Loucy (cell line): ENCODE results near the gene BTBD16.

Experiments used
- H2AFZ ChIP-seq: fragments of 200-600 bp; sonication (generic); 2 replicates; pipeline ENCODE4 v1.6.0; 2016; ENCODE audit warnings: antibody characterized with exemption, mild to moderate bottlenecking, low read length, moderate library complexity
- H3F3A ChIP-seq: fragments of 200-600 bp; 2 replicates; pipeline ENCODE4 v1.6.0; 2016; ENCODE audit warnings: antibody characterized with exemption, low read depth, mild to moderate bottlenecking
- H3K27me3 ChIP-seq: fragments of 200-600 bp; sonication (generic); 2 replicates; pipeline ENCODE4 v1.6.1; 2014; ENCODE audit warnings: low read length, mild to moderate bottlenecking; ENCODE audit not compliant: insufficient read depth, poor library complexity, severe bottlenecking
- H3K36me3 ChIP-seq: fragments of 200-600 bp; sonication (generic); 2 replicates; pipeline ENCODE4 v1.6.1; 2016; ENCODE audit warnings: low read length; ENCODE audit not compliant: insufficient read depth
- H3K4me1 ChIP-seq: fragments of 200-600 bp; sonication (generic); 2 replicates; pipeline ENCODE4 v1.5.1; 2014; ENCODE audit warnings: low read length, mild to moderate bottlenecking; ENCODE audit not compliant: insufficient read depth, poor library complexity, severe bottlenecking
- H3K4me2 ChIP-seq: fragments of 200-600 bp; sonication (generic); 2 replicates; pipeline ENCODE4 v1.6.0; 2014; ENCODE audit warnings: antibody characterized with exemption, low read length, low read depth, mild to moderate bottlenecking; ENCODE audit not compliant: poor library complexity, severe bottlenecking
- H3K4me3 ChIP-seq: fragments of 200-600 bp; sonication (generic); 2 replicates; pipeline ENCODE4 v1.5.1; 2014; ENCODE audit warnings: low read length, mild to moderate bottlenecking, mixed read lengths; ENCODE audit not compliant: poor library complexity, severe bottlenecking
- H3K79me2 ChIP-seq: fragments of 200-600 bp; sonication (generic); 2 replicates; pipeline ENCODE4 v1.6.1; 2014; ENCODE audit warnings: low read length; ENCODE audit not compliant: insufficient read depth
- H3K9ac ChIP-seq: fragments of 200-600 bp; sonication (generic); 2 replicates; pipeline ENCODE4 v1.6.0; 2014; ENCODE audit warnings: mild to moderate bottlenecking, low read depth, low read length, moderate library complexity; ENCODE audit not compliant: poor library complexity, severe bottlenecking
- H3K9me2 ChIP-seq: fragments of 200-600 bp; sonication (generic); replicated peaks from 2 replicates; pipeline ENCODE4 v1.6.1; 2016; ENCODE audit warnings: low read depth, low read length, mixed read lengths
- H3K9me3 ChIP-seq: fragments of 200-600 bp; sonication (generic); 2 replicates; pipeline ENCODE4 v1.6.1; 2014; ENCODE audit warnings: mild to moderate bottlenecking, antibody characterized with exemption, low read length, low read depth; ENCODE audit not compliant: insufficient read depth
- H4K20me1 ChIP-seq: fragments of 200-600 bp; sonication (generic); 2 replicates; pipeline ENCODE4 v1.6.0; 2014; ENCODE audit warnings: antibody characterized with exemption, low read length, mild to moderate bottlenecking; ENCODE audit not compliant: insufficient read depth, poor library complexity, severe bottlenecking
- EZH2phosphoT487 ChIP-seq: fragments of 200-600 bp; IDR thresholded peaks from 2 replicates; pipeline ENCODE4 v1.6.1; 2018; ENCODE audit warnings: antibody characterized with exemption, mild to moderate bottlenecking, moderate library complexity, borderline replicate concordance
- TF ChIP-seq, protein P1 (sequence below): fragments of 200-600 bp; sonication (generic); conservative IDR thresholded peaks from 2 replicates; pipeline ENCODE4 v1.5.1; 2014; ENCODE audit warnings: mild to moderate bottlenecking, antibody characterized with exemption, low read length

BTBD16 gene

DNA sequence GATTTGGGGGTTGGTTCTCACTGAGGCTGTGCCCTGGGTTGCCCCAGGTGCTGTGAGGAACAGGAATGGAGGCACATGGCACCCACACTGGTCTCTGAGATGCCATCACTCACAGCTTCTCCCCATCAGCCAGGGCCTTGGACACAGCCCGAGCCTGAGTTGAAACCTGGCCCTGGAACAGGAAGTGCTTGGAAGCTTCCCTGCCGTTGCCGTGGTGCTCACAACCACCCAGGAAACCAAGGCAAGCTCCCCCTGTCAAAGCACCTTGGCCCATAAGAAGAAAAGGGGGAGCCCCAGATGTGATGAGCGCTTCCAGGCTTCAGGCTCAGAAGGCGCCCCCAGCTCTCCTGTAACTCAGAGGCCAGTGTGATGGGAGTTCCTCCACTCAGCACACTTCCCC, at the start of gene BTBD16:
Gene BTBD16, plus strand, starts transcription at position 221 of the 400 bp plus-strand sequence. CDS start 3,786 bp downstream, outside the sequence.
- H3K4me3 ChIP-seq, result no peak within 1 kb of the TSS
- H3K9ac ChIP-seq, result no peak within 1 kb of the TSS
- H3K79me2 ChIP-seq, result no peaks in the 10 kb centered on the region
- H3K36me3 ChIP-seq, result no peaks in the 10 kb centered on the region
- no peaks in the 10 kb centered on the region for H3K4me1 ChIP-seq
- no peak within 1 kb of the TSS for H3K4me2 ChIP-seq
- TF ChIP-seq, protein P1, sequence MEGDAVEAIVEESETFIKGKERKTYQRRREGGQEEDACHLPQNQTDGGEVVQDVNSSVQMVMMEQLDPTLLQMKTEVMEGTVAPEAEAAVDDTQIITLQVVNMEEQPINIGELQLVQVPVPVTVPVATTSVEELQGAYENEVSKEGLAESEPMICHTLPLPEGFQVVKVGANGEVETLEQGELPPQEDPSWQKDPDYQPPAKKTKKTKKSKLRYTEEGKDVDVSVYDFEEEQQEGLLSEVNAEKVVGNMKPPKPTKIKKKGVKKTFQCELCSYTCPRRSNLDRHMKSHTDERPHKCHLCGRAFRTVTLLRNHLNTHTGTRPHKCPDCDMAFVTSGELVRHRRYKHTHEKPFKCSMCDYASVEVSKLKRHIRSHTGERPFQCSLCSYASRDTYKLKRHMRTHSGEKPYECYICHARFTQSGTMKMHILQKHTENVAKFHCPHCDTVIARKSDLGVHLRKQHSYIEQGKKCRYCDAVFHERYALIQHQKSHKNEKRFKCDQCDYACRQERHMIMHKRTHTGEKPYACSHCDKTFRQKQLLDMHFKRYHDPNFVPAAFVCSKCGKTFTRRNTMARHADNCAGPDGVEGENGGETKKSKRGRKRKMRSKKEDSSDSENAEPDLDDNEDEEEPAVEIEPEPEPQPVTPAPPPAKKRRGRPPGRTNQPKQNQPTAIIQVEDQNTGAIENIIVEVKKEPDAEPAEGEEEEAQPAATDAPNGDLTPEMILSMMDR, result no peak
- no peak for TF ChIP-seq EZH2phosphoT487
- no peak within 1 kb of the TSS for H2AFZ ChIP-seq
- no peaks in the 10 kb centered on the region for H3F3A ChIP-seq
- no peaks in the 10 kb centered on the region for H3K9me3 ChIP-seq
- no peaks in the 10 kb centered on the region for H3K27me3 ChIP-seq
- no peaks in the 10 kb centered on the region for H4K20me1 ChIP-seq
- no peaks in the 10 kb centered on the region for H3K9me2 ChIP-seq

DNA sequence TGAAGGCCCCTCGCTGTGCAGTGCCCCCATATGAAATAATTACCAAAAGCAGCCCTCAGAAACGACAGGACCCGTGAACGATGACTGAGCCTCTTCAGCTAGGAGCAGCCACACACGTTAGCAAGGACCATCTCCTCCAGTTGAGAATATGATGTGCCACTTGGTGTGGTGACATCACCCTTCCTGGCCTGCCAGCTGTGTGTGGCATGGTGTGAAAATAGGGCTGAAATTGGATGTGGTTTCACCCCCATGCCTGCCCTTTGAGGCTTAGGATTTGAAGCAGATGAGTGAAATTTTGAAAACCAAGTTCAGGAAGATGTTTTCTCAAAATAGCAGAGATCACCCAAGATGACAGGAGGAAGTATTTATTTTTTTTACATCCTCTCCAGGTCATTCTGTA, 49.1 kb upstream of the BTBD16 start:
- Histone ChIP-seq H3K4me1 (no peaks in the 10 kb centered on the region), H3K27me3 (no peaks in the 10 kb centered on the region), H4K20me1 (no peaks in the 10 kb centered on the region), H3K4me3 (no peak overlapping the region), H3K36me3 (no peaks in the 10 kb centered on the region), H3F3A (no peaks in the 10 kb centered on the region), H3K79me2 (no peaks in the 10 kb centered on the region), H3K9me3 (no peaks in the 10 kb centered on the region), H3K9me2 (no peaks in the 10 kb centered on the region), H3K9ac (no peak overlapping the region), H3K4me2 (no peak overlapping the region), H2AFZ (no peak overlapping the region)
- TF ChIP-seq, protein P1, result no peak
- no peak for TF ChIP-seq EZH2phosphoT487

DNA sequence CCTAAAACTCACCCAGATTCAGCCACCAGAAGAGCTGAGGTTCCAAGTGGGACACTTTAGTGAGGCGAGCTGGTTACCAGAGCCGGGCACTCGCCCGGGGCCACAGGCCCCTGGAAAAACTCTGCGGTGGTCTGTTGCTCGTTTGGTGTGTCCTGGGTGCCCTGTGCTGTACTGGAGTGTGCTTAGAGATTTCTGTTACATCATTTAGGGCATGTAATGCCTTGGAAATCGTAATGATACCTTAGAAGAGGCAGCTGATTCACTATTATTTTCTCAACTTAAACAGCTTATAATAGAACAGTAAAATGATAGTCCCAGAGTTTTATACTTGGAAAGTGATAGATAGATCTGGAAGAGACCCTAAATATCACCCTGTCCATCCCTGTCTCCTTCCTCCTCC, 48.5 kb upstream of the BTBD16 start:
- H2AFZ ChIP-seq, result no peak overlapping the region
- no peaks in the 10 kb centered on the region for H3K79me2 ChIP-seq
- no peak overlapping the region for H3K9ac ChIP-seq
- H3K36me3 ChIP-seq, result no peaks in the 10 kb centered on the region
- H3K4me3 ChIP-seq, result no peak overlapping the region
- no peaks in the 10 kb centered on the region for H3K9me3 ChIP-seq
- no peaks in the 10 kb centered on the region for H3K27me3 ChIP-seq
- H3F3A ChIP-seq, result no peaks in the 10 kb centered on the region
- TF ChIP-seq EZH2phosphoT487, result no peak
- TF ChIP-seq, protein P1, result no peak
- no peaks in the 10 kb centered on the region for H3K4me1 ChIP-seq
- no peaks in the 10 kb centered on the region for H3K9me2 ChIP-seq
- no peaks in the 10 kb centered on the region for H4K20me1 ChIP-seq
- no peak overlapping the region for H3K4me2 ChIP-seq
